Testis (tissue), 2 donors: ENCODE data around the gene EDN3.

Experiments used
- CTCF ChIP-seq, 3 experiments: fragments of 450-650 bp in 2 of 3; fragments of 200-600 bp in 1 of 3; sonication (generic) in 1 of 3; IDR thresholded peaks; one replicate each; pipeline ENCODE4 v1.5.1; 2016 to 2019; ENCODE audit warnings: antibody characterized with exemption in 3 of 3, mild to moderate bottlenecking in 2 of 3, moderate library complexity in 1 of 3
- POLR2A ChIP-seq: fragments of 450-650 bp; IDR thresholded peaks from one replicate; pipeline ENCODE4 v1.6.1; 2017; ENCODE audit warnings: antibody characterized with exemption, mild to moderate bottlenecking, moderate library complexity

- no peak for TF ChIP-seq CTCF (IDR thresholded peaks at IDR 0.05)
- no peak for TF ChIP-seq POLR2A
Measured at GRCh38 chr20:59316911-59317731, 16.7 kb downstream of the EDN3 start.
